HEK293 (cell line): Measurements from ENCODE around the gene SLC38A5.

Source experiments
- CTCF ChIA-PET: fragments of 350-600 bp; formaldehyde crosslinking; extraction: SDS; loops from one replicate; lab custom pipeline; 2021; ENCODE audit warnings: antibody characterized with exemption; lab: Yijun Ruan, JAX
- POLR2A ChIA-PET: fragments of 300-600 bp; formaldehyde crosslinking; extraction: SDS; loops from one replicate; lab custom pipeline; 2020; ENCODE audit warnings: antibody characterized with exemption, inconsistent platforms; lab: Yijun Ruan, JAX
- H3K27ac ChIP-seq: fragments of 200-500 bp; sonication (Bioruptor generic); 2 replicates; pipeline ENCODE4 v1.5.1; 2014; ENCODE audit warnings: low read depth, low read length, control low read depth, inconsistent platforms; ENCODE audit errors: extremely low read depth
- H3K36me3 ChIP-seq, 2 experiments: fragments of 200-500 bp in 1 of 2; sonication (Bioruptor generic) in 1 of 2; 1 replicate in 1 of 2; 2 replicates in 1 of 2; pipeline ENCODE4 v1.5.1; 2014 to 2017; ENCODE audit warnings: inconsistent platforms in 2 of 2, low read length in 2 of 2; ENCODE audit not compliant: control insufficient read depth in 2 of 2, insufficient read depth in 1 of 2
- H3K4me1 ChIP-seq: fragments of 200-500 bp; sonication (Bioruptor generic); 2 replicates; pipeline ENCODE4 v1.5.1; 2014; ENCODE audit warnings: mild to moderate bottlenecking, low read length, inconsistent platforms; ENCODE audit not compliant: control insufficient read depth, insufficient read depth
- H3K4me3 ChIP-seq: 2 replicates; pipeline ENCODE4 v1.5.1; 2011; ENCODE audit warnings: low read depth, mild to moderate bottlenecking, control low read depth, low read length, moderate library complexity
- H3K9me3 ChIP-seq: fragments of 200-500 bp; sonication (Bioruptor generic); 2 replicates; pipeline ENCODE4 v1.5.1; 2014; ENCODE audit warnings: low read depth, low read length, inconsistent platforms; ENCODE audit not compliant: control insufficient read depth, insufficient read depth
- EGR2 ChIP-seq: fragments of 450-650 bp; formaldehyde crosslinking; IDR thresholded peaks from 2 replicates; pipeline ENCODE4 v1.5.1; 2016; ENCODE audit warnings: low read depth, missing biosample characterization, missing genetic modification characterization
- KLF16 ChIP-seq: fragments of 450-650 bp; formaldehyde crosslinking; IDR thresholded peaks from 2 replicates; pipeline ENCODE4 v1.5.1; 2017; ENCODE audit warnings: missing biosample characterization, missing genetic modification characterization
- PBX3 ChIP-seq: sonication (generic); formaldehyde crosslinking; IDR thresholded peaks from 2 replicates; pipeline ENCODE4 v1.8.1; 2022; ENCODE audit warnings: mild to moderate bottlenecking, moderate library complexity, missing genetic modification reagents
- SCRT1 ChIP-seq: fragments of 450-650 bp; formaldehyde crosslinking; IDR thresholded peaks from 2 replicates; pipeline ENCODE4 v1.5.1; 2016; ENCODE audit warnings: missing biosample characterization, missing genetic modification characterization, borderline replicate concordance
- SCRT2 ChIP-seq: fragments of 450-650 bp; formaldehyde crosslinking; IDR thresholded peaks from 2 replicates; pipeline ENCODE4 v1.5.1; 2016; ENCODE audit warnings: missing biosample characterization, missing genetic modification characterization
- ZBTB10 ChIP-seq: fragments of 450-650 bp; formaldehyde crosslinking; IDR thresholded peaks from 2 replicates; pipeline ENCODE4 v1.5.1; 2016; ENCODE audit warnings: missing biosample characterization, missing genetic modification characterization
- ZBTB11 ChIP-seq: fragments of 450-650 bp; formaldehyde crosslinking; conservative IDR thresholded peaks from 2 replicates; pipeline ENCODE4 v1.5.1; 2016; ENCODE audit warnings: low read depth, missing biosample characterization, missing genetic modification characterization
- ZBTB48 ChIP-seq: fragments of 450-650 bp; formaldehyde crosslinking; IDR thresholded peaks from 2 replicates; pipeline ENCODE4 v1.5.1; 2016; ENCODE audit warnings: missing biosample characterization, missing genetic modification characterization
- ZIC2 ChIP-seq: fragments of 450-650 bp; formaldehyde crosslinking; IDR thresholded peaks from 2 replicates; pipeline ENCODE4 v1.5.1; 2016; ENCODE audit warnings: missing biosample characterization, missing genetic modification characterization
- ZNF280C ChIP-seq: fragments of 450-650 bp; formaldehyde crosslinking; IDR thresholded peaks from 2 replicates; pipeline ENCODE4 v1.5.1; 2016; ENCODE audit warnings: missing biosample characterization, missing genetic modification characterization
- ZNF335 ChIP-seq: fragments of 450-650 bp; formaldehyde crosslinking; conservative IDR thresholded peaks from 2 replicates; pipeline ENCODE4 v1.5.1; 2016; ENCODE audit warnings: missing biosample characterization, missing genetic modification characterization
- ZNF37A ChIP-seq: fragments of 450-650 bp; IDR thresholded peaks from 2 replicates; pipeline ENCODE4 v1.5.1; 2018; ENCODE audit warnings: missing biosample characterization, missing genetic modification characterization
- ZNF404 ChIP-seq: fragments of 450-650 bp; formaldehyde crosslinking; IDR thresholded peaks from 2 replicates; pipeline ENCODE4 v1.5.1; 2017; ENCODE audit warnings: missing biosample characterization, missing genetic modification characterization
- ZNF423 ChIP-seq: fragments of 450-650 bp; formaldehyde crosslinking; IDR thresholded peaks from 2 replicates; pipeline ENCODE4 v1.5.1; 2016; ENCODE audit warnings: missing biosample characterization, missing genetic modification characterization
- ZNF473 ChIP-seq: fragments of 450-650 bp; formaldehyde crosslinking; IDR thresholded peaks from 2 replicates; pipeline ENCODE4 v1.5.1; 2017; ENCODE audit warnings: missing biosample characterization, missing genetic modification characterization
- ZNF560 ChIP-seq: fragments of 450-650 bp; formaldehyde crosslinking; IDR thresholded peaks from 2 replicates; pipeline ENCODE4 v1.5.1; 2017; ENCODE audit warnings: missing biosample characterization, missing genetic modification characterization, borderline replicate concordance
- ZNF580 ChIP-seq: fragments of 450-650 bp; formaldehyde crosslinking; IDR thresholded peaks from 2 replicates; pipeline ENCODE4 v1.5.1; 2016; ENCODE audit warnings: missing biosample characterization, missing genetic modification characterization
- ZNF623 ChIP-seq: fragments of 450-650 bp; formaldehyde crosslinking; IDR thresholded peaks from 2 replicates; pipeline ENCODE4 v1.5.1; 2016; ENCODE audit warnings: missing biosample characterization, missing genetic modification characterization
- ZSCAN16 ChIP-seq: fragments of 450-650 bp; formaldehyde crosslinking; IDR thresholded peaks from 2 replicates; pipeline ENCODE4 v1.5.1; 2016; ENCODE audit warnings: missing biosample characterization, missing genetic modification characterization

Gene SLC38A5

GRCh38 chrX:48459483-48459882, 10.6 kb downstream of the SLC38A5 start:
- CTCF ChIA-PET, result no interaction called here
- Histone ChIP-seq H3K27ac (no peak overlapping the region), H3K9me3 (no peaks in the 10 kb centered on the region), H3K4me1 (no peaks in the 10 kb centered on the region), H3K36me3 (no peaks in the 10 kb centered on the region), H3K4me3 (no peak overlapping the region)
- TF ChIP-seq PBX3 (CRISPR knock-in tag), result no peak
- no peak for TF ChIP-seq ZBTB48 (tag by site-specific recombination)
- TF ChIP-seq ZNF37A (tag by site-specific recombination), result no peak
- no peak for TF ChIP-seq ZNF280C (tag by site-specific recombination)
- POLR2A ChIA-PET, result no interaction called here

GRCh38 chrX:48458711-48459110, 11.3 kb downstream of the SLC38A5 start:
- POLR2A ChIA-PET, result no interaction called here
- H3K27ac ChIP-seq, result no peak overlapping the region
- no peaks in the 10 kb centered on the region for H3K9me3 ChIP-seq
- H3K4me3 ChIP-seq, result no peak overlapping the region
- CTCF ChIA-PET, result no interaction called here
- no peaks in the 10 kb centered on the region for H3K36me3 ChIP-seq
- no peaks in the 10 kb centered on the region for H3K4me1 ChIP-seq
- TF ChIP-seq EGR2 (tag by site-specific recombination) (0 out of 2 replicates have a peak, but pooled peaks have one; percentile 29), ZNF404 (no peak)

GRCh38 chrX:48456628-48457331, 13.3 kb downstream of the SLC38A5 start:
- ChIA-PET CTCF (no interaction called here), POLR2A (no interaction called here)

GRCh38 chrX:48451708-48452107, 18.4 kb downstream of the SLC38A5 start:
- H3K9me3 ChIP-seq, result no peaks in the 10 kb centered on the region
- ChIA-PET CTCF (no interaction called here), POLR2A (no interaction called here)
- no peaks in the 10 kb centered on the region for H3K36me3 ChIP-seq
- H3K4me1 ChIP-seq, result no peaks in the 10 kb centered on the region
- H3K27ac ChIP-seq, result no peak overlapping the region
- no peak overlapping the region for H3K4me3 ChIP-seq
- TF ChIP-seq ZBTB10 (tag by site-specific recombination) (no peak), ZNF335 (no peak), ZIC2 (no peak), ZNF423 (tag by site-specific recombination) (no peak), ZNF580 (tag by site-specific recombination) (no peak), ZBTB11 (tag by site-specific recombination) (no peak), ZNF560 (tag by site-specific recombination) (no peak), KLF16 (tag by site-specific recombination) (no peak), ZNF473 (tag by site-specific recombination) (no peak), ZSCAN16 (no peak)

More at GRCh38 chrX:48456628-48457331, 13.3 kb downstream of the SLC38A5 start:
- Histone ChIP-seq H3K36me3 (no peaks in the 10 kb centered on the region), H3K9me3 (no peaks in the 10 kb centered on the region), H3K4me1 (no peaks in the 10 kb centered on the region), H3K27ac (no peak overlapping the region), H3K4me3 (no peak overlapping the region)
- TF ChIP-seq SCRT1, result 0 out of 2 replicates have a peak, but pooled peaks have one; percentile 35
- no peak for TF ChIP-seq ZNF560 (tag by site-specific recombination)
- TF ChIP-seq SCRT2 (tag by site-specific recombination), result peak; percentile 60; the same call in 1 of the 2 replicates
- peak; percentile 52 for TF ChIP-seq ZNF623 (tag by site-specific recombination)
